Measurements from ENCODE around the gene GADD45GIP1.
"Not testable (repeated sequence)": the region's sequence is repeated elsewhere in the genome, so short reads cannot be mapped to it uniquely, and the experiment has no call there.

GADD45GIP1 gene

DNA sequence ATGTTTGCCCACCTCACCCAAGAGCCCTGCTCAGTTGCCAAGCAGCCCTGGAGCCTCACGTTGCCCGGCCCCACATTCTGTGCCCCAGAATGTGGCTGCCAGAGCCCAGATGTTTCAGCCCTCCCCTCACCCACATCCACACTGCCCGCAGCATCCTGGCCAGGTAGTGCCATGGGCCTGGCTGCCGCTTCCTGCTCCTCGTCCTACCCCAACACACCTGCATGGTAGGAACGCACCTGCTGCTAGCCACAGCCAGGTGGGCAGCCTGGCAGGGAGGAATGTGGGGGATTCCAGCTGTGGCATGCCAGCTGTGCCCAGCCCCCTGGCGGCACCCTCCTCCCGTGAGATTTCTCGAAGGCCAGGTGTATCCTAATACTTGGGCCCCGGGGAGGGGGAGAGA lies 30.8 kb upstream of the GADD45GIP1 start:
- DNase-seq = peak in 1 of 2 experiments; percentile 14

DNA sequence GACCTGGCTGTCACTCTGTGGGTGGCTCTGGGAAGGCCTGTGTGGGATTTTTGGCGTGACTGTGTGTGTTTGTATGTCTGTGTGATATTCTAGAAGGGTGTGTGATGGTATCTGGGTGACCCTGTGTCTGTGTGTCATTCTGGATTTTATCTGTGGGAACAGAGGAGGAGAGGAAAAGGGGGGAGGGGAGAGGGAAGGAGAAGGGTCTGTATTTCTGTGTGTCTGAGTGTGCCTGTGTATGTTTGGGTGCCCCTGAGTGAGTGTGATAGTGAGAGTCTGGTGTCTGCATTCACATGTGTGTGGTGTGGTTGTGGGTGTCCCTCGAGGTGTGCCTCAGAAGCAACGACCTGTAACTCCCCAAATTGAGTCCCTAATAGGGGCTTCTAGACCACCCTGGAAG lies 30.2 kb upstream of the GADD45GIP1 start:
- DNase-seq = no peak

DNA sequence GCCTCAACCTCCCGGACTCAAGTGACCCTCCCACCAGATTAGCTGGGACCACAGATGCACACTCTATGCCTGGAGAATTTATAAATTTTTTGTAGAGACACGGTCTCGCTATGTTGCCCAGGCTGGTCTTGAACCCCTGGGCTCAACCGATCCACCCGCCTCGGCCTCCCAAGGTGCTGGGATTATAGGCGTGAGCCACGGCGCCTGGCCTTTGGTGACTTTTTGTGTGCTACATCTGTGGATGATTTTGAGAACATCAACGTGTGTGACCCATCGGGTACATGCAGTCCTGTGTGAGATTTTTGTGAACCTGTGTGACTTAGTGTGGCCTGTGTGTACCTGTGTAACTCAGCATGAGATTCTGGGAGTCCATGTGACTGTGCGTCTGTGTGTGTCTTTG lies 29.7 kb upstream of the GADD45GIP1 start:
- no peak for DNase-seq

DNA sequence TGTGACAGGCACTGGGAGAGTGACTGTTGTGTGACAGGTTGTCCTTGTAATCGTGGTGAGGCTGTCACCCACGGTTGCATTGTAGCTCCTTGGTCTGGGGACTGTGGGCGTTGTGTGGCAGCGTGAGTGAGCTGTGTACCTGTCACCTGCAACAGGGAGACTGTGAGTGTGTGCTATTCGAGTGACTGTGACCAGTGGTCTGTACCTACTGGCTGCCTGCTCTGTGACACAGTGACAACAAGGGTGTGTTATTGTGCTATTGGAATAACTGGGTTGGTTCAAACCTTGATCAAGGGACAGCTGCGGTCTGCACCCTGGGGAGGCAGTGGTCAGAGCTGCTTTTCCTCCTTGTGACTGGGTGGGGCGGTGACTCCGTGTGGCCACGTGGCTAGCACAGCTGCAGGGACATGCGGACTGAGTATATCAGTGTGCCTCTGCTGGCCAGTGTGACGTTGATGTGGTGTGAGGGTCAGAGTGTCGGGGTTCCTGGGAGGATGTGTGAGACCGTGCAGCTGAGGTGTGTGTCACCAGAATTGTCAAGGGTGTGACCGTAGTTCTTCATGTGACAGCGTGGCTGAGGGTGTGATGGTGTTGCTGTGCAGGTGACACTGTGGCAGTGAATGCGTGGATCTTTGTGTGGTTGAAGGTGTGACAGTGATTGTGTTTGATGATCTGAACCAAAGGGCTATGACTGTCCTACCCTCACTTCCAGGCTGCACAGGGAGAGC lies 28.2 kb upstream of the GADD45GIP1 start:
- no peak for DNase-seq

- no peak for DNase-seq
Observed at GRCh38 chr19:12984683-12985048, 27.6 kb upstream of the GADD45GIP1 start.

DNA sequence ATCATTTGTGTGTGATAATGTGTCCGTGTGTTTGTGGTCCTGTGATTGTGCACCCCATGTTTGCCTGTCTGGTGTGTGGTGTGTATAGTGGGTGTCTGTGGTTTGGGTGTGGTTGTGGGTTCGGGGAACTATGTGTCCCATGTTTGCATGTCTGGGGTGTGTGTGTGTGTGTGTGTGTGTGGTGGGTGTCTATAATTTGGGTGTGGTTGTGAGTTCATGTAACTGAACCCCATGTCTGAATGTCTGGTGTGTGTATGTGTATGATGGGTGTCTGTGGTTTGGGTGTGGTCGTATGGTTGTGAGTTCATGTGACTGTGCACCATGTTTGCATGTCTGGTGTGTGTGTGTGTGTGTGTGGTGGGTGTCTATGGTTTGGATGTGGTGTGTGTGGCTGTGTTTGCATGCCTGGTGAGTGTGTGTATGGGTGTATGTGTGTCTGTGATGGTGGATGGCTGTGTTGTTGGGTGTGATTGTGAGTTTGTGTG lies 27.2 kb upstream of the GADD45GIP1 start:
- DNase-seq = no peak

DNA sequence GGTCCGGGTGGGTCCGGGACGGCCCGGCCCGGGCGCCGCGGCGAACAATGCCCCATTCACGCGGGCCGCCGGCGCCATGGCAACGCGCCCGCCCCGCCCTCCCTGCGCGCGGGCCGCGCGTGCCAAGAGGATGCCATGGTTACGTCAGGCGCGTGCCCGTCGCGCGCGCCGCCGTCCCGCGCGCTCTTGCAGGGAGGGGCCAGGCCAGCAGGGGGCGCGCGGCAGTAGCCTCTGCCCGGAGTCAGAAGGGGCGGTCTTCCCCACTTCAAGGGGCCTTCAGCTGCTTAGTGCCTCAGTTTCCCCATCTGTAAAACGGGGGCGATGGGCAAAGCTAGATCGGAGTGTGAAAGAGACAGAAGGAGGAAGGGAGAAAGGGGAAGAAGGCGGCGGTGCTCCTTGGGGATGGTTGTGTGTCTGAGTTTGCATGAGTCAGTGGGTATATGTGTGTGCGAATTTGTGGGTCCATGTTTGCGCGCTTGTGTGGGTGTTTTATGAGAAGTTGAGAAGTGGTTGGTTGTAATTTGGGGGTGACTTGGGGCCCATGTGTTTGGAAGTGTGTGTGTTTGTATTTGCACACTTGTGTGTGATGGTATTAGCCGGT lies 26.6 kb upstream of the GADD45GIP1 start:
- DNase-seq = peak; percentile 60 to 72

DNA sequence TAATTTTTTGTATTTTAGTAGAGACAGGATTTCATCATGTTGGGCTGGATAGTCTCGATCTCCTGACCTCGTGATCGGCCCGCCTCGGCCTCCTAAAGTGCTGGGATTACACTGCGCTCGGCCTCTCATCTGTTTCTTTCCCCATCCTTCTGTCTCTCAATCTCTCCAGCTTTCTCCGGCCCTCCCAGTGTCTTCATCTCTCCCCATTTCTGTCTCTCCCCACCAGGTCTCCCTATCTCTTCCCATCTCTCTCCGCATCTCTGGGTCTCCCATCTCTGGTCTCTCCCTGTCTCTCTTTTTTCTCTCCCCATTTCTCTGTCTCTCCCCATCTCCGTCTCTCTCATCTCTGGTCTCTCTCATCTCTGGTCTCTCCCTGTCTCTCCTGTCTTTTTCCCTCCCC lies 26.1 kb upstream of the GADD45GIP1 start:
- no peak for DNase-seq

GRCh38 chr19:12982648-12983047 lies 25.6 kb upstream of the GADD45GIP1 start:
- no peak for DNase-seq

DNA sequence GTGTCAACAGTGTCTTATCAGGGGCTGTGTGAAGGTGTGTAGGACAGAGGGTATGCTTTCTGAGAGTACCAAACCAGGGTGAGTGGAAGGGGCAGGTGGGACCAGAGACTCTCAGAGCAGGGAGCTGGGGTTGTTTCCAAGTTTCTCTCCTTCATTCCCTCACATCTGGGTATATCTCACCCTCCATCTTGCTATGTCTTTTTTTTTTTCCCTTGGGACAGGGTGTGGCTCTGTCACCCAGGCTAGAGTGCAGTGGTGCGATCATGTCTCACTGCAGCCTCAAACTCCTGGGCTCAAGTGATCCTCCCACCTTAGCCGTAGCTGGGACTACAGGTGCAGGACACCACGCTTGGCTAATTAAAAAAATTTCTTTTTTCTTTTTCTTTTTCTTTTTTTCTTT lies 23.0 kb upstream of the GADD45GIP1 start:
- no peak for DNase-seq

DNA sequence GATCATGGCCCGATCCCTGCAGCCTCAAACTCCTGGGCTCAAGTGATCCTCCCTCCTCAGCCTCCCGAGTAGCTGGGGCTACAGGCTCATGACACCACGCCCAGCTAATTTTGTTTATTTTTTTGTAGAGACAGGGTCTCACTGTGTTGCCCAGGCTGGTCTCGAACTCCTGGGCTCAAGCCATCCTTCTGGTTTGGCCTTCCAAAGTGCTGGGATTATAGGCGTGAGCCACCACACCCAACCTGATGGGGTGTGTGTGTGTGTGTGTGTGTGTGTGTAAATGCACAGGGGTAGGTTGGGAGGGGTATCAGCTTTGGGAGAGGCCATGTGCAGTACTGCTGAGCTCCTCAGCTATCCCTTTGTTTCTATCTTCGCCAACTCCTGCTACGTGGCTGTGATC lies 19.1 kb upstream of the GADD45GIP1 start:
- not testable (repeated sequence) for DNase-seq

DNA sequence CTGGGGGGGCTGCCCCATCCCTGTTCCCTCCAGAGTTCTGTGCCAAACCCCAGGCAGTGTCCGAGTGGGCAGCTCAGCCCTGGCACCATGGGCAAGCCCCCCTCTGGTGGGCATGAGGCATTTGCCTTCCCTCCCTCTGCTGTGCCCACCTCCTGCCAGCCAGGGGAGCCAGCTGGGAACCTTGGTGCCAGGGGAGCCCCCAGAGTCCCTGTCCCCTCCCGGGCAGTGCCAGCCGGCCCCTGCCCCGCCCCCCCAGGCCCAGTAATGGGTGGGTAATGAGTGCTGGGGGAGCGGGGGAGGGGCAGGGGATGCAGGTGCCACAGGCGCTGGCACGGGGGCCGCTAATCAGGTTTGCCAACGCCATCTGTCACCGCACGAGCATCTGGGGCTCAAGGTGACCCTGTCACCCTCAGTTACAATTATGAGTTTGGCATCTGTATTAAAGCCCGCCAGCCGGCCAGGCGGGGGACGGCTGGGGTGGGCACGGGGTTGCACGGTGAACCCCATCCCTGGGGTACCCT lies 18.3 kb upstream of the GADD45GIP1 start:
- no peak for DNase-seq

GRCh38 chr19:12974301-12975220 lies 17.5 kb upstream of the GADD45GIP1 start:
- no peak for DNase-seq

- no peak for DNase-seq
Observed at GRCh38 chr19:12973236-12973635, 16.2 kb upstream of the GADD45GIP1 start.

DNA sequence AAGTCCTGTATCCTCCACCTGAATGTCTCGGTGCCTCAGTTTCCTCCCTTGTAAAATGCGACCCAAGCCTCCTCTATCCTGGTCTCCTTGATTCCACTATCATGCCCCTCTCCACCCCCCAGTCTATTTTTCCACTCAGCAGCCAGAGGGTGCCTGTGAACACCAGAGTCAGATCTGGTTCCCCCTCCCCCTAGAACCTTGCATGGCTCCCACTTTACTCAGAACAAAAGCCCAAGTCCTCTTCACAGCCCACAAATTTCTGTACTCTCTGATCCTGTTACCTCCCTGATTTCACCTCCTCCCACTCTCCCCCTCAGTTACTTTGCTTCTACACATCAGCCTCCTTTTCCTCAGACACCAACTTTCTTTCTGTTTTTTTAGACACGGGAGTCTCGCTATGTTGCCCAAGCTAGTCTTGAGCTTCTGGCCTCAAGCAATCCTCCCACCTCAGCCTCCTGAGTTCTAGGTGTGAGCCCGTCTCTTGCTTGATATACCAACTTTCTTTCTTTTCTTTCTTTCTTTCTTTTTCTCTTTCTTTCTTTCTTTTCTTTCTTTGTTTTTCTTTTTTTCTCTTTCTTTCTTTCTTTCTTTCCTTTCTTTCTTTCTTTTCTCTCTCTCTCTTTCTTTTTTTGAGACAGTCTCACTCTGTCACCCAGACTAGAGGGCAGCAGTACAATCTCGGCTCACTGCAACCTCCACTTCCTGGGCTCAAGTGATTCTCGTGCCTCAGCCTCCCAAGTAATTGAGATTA lies 13.2 kb upstream of the GADD45GIP1 start:
- DNase-seq = no peak

GRCh38 chr19:12969292-12969988 lies 12.4 kb upstream of the GADD45GIP1 start, which contains the start of gene DAND5:
Gene DAND5, plus strand, starts transcription at chr19:12969576. Its CDS starts 85 bp downstream, at chr19:12969661.
- no peak for DNase-seq

GRCh38 chr19:12967907-12968306 lies 10.9 kb upstream of the GADD45GIP1 start:
- no peak for DNase-seq

GRCh38 chr19:12965812-12966135 lies 8.8 kb upstream of the GADD45GIP1 start:
- DNase-seq = no peak

- DNase-seq = peak; percentile 76 to 85
Observed at GRCh38 chr19:12965017-12965811, 8.2 kb upstream of the GADD45GIP1 start.

DNA sequence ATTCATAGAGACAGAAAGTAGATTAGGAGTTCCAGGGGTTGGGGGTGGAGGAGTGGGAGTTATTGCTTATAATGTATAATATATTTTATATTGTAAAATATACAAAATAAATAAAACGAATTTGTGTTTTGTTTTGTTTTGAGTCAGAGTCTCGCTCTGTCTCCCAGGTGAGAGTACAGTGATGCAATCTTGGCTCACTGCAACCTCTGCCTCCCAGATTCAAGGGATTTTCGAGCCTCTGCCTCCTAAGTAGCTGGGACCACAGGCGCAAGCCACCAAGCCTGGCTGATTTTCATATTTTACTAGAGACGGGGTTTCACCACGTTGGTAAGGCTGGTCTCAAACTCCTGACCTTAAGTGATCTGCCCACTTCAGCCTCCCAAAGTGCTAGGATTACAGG lies 2.5 kb upstream of the GADD45GIP1 start:
- DNase-seq = no peak

GRCh38 chr19:12957389-12957952 lies 448 bp upstream of the GADD45GIP1 start:
- DNase-seq = not testable (repeated sequence)
